ENCODE results near the gene RBL2.

GRCh38 chr16:53509906-53510703 lies 75.8 kb downstream of the RBL2 start:
- no peak for TF ChIP-seq POLR2A (IDR thresholded peaks at IDR 0.05)
- TF ChIP-seq, protein P1, sequence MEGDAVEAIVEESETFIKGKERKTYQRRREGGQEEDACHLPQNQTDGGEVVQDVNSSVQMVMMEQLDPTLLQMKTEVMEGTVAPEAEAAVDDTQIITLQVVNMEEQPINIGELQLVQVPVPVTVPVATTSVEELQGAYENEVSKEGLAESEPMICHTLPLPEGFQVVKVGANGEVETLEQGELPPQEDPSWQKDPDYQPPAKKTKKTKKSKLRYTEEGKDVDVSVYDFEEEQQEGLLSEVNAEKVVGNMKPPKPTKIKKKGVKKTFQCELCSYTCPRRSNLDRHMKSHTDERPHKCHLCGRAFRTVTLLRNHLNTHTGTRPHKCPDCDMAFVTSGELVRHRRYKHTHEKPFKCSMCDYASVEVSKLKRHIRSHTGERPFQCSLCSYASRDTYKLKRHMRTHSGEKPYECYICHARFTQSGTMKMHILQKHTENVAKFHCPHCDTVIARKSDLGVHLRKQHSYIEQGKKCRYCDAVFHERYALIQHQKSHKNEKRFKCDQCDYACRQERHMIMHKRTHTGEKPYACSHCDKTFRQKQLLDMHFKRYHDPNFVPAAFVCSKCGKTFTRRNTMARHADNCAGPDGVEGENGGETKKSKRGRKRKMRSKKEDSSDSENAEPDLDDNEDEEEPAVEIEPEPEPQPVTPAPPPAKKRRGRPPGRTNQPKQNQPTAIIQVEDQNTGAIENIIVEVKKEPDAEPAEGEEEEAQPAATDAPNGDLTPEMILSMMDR (IDR thresholded peaks at IDR 0.05) = peak; percentile 55 to 88 (median 86)
- peak; percentile 47 for TF ChIP-seq POLR2AphosphoS5 (IDR thresholded peaks at IDR 0.05; ENCODE audit: insufficient read depth in 1 of 2, low read depth in 1 of 2)
